Measurements from ENCODE around the gene IRS1.

Gene IRS1

GRCh38 chr2:226799976-226800940, 638 bp upstream of the IRS1 start:
- peak overlapping the region; percentile 80 for H3K27ac Mint-ChIP-seq
- peak overlapping the region; percentile 67 for H3K4me3 Mint-ChIP-seq
- H3K4me1 Mint-ChIP-seq (ENCODE audit: low read depth), result peaks cover 26% of the 10 kb centered on the region
- H3K36me3 Mint-ChIP-seq (ENCODE audit: low read depth), result peaks cover 16% of the 10 kb centered on the region
- no peaks in the 10 kb centered on the region for H3K9me3 Mint-ChIP-seq
- peaks cover 14% of the 10 kb centered on the region for H3K27me3 Mint-ChIP-seq
- DNase-seq, result no peak

GRCh38 chr2:226798422-226799210, 1.0 kb downstream of the IRS1 start:
- H3K36me3 Mint-ChIP-seq (ENCODE audit: low read depth), result peaks cover 16% of the 10 kb centered on the region
- H3K9me3 Mint-ChIP-seq, result no peaks in the 10 kb centered on the region
- DNase-seq, result peak; percentile 75
- H3K4me3 Mint-ChIP-seq, result peak overlapping the region; percentile 82
- peaks cover 5% of the 10 kb centered on the region for H3K27me3 Mint-ChIP-seq
- H3K27ac Mint-ChIP-seq, result peak overlapping the region; percentile 52
- H3K4me1 Mint-ChIP-seq (ENCODE audit: low read depth), result peaks cover 38% of the 10 kb centered on the region

- H3K9me3 Mint-ChIP-seq, result no peaks in the 10 kb centered on the region
- peaks cover under 1% of the 10 kb centered on the region for H3K27me3 Mint-ChIP-seq
- no peak for DNase-seq
- H3K4me3 Mint-ChIP-seq, result peak overlapping the region; percentile 82
- H3K4me1 Mint-ChIP-seq (ENCODE audit: low read depth), result peaks cover 44% of the 10 kb centered on the region
- no peak overlapping the region for H3K27ac Mint-ChIP-seq
- H3K36me3 Mint-ChIP-seq (ENCODE audit: low read depth), result peaks cover 16% of the 10 kb centered on the region
These were observed 1.6 kb downstream of the IRS1 start for GRCh38 chr2:226797989-226798421.

- Mint-ChIP-seq H3K36me3 (ENCODE audit: low read depth) (peaks cover 16% of the 10 kb centered on the region), H3K27me3 (no peaks in the 10 kb centered on the region), H3K9me3 (no peaks in the 10 kb centered on the region), H3K27ac (no peak overlapping the region), H3K4me3 (no peak overlapping the region), H3K4me1 (ENCODE audit: low read depth) (peaks cover 48% of the 10 kb centered on the region)
- DNase-seq, result no peak
These were observed 2.2 kb downstream of the IRS1 start for GRCh38 chr2:226797289-226797988.

GRCh38 chr2:226796840-226797288, 2.8 kb downstream of the IRS1 start:
- no peaks in the 10 kb centered on the region for H3K9me3 Mint-ChIP-seq
- no peaks in the 10 kb centered on the region for H3K27me3 Mint-ChIP-seq
- H3K36me3 Mint-ChIP-seq (ENCODE audit: low read depth), result peaks cover 16% of the 10 kb centered on the region
- peaks cover 52% of the 10 kb centered on the region for H3K4me1 Mint-ChIP-seq (ENCODE audit: low read depth)
- H3K4me3 Mint-ChIP-seq, result no peak overlapping the region
- no peak overlapping the region for H3K27ac Mint-ChIP-seq
- DNase-seq, result peak; percentile 29

- no peaks in the 10 kb centered on the region for H3K27me3 Mint-ChIP-seq
- no peak for DNase-seq
- peaks cover 49% of the 10 kb centered on the region for H3K4me1 Mint-ChIP-seq (ENCODE audit: low read depth)
These were observed 3.4 kb downstream of the IRS1 start for GRCh38 chr2:226796012-226796839.

GRCh38 chr2:226795281-226796011, 4.2 kb downstream of the IRS1 start:
- DNase-seq, result peak; percentile 30
- Mint-ChIP-seq H3K27ac (no peak overlapping the region), H3K4me3 (no peak overlapping the region), H3K27me3 (no peaks in the 10 kb centered on the region), H3K9me3 (no peaks in the 10 kb centered on the region), H3K36me3 (ENCODE audit: low read depth) (peaks cover 19% of the 10 kb centered on the region), H3K4me1 (ENCODE audit: low read depth) (peaks cover 49% of the 10 kb centered on the region)

More at GRCh38 chr2:226796012-226796839, 3.4 kb downstream of the IRS1 start:
- H3K4me3 Mint-ChIP-seq, result no peak overlapping the region
- peaks cover 16% of the 10 kb centered on the region for H3K36me3 Mint-ChIP-seq (ENCODE audit: low read depth)
- no peak overlapping the region for H3K27ac Mint-ChIP-seq
- H3K9me3 Mint-ChIP-seq, result no peaks in the 10 kb centered on the region

- H3K27ac Mint-ChIP-seq, result no peak overlapping the region
- no peak overlapping the region for H3K4me3 Mint-ChIP-seq
- DNase-seq, result no peak
- H3K36me3 Mint-ChIP-seq (ENCODE audit: low read depth), result peaks cover 19% of the 10 kb centered on the region
- H3K27me3 Mint-ChIP-seq, result no peaks in the 10 kb centered on the region
- H3K9me3 Mint-ChIP-seq, result no peaks in the 10 kb centered on the region
- H3K4me1 Mint-ChIP-seq (ENCODE audit: low read depth), result peaks cover 51% of the 10 kb centered on the region
These were observed 4.9 kb downstream of the IRS1 start for GRCh38 chr2:226794751-226795171.

- no peaks in the 10 kb centered on the region for H3K9me3 Mint-ChIP-seq
- H3K27ac Mint-ChIP-seq, result no peak overlapping the region
- peaks cover 19% of the 10 kb centered on the region for H3K36me3 Mint-ChIP-seq (ENCODE audit: low read depth)
- H3K27me3 Mint-ChIP-seq, result no peaks in the 10 kb centered on the region
- peak overlapping the region; percentile 25 for H3K4me3 Mint-ChIP-seq
- peaks cover 54% of the 10 kb centered on the region for H3K4me1 Mint-ChIP-seq (ENCODE audit: low read depth)
- no peak for DNase-seq
These were observed 5.4 kb downstream of the IRS1 start for GRCh38 chr2:226794196-226794661.

GRCh38 chr2:226793646-226794045, 6.0 kb downstream of the IRS1 start:
- Mint-ChIP-seq H3K27me3 (no peaks in the 10 kb centered on the region), H3K27ac (no peak overlapping the region), H3K36me3 (ENCODE audit: low read depth) (peaks cover 19% of the 10 kb centered on the region), H3K4me1 (ENCODE audit: low read depth) (peaks cover 58% of the 10 kb centered on the region), H3K9me3 (no peaks in the 10 kb centered on the region), H3K4me3 (no peak overlapping the region)
- no peak for DNase-seq

- H3K9me3 Mint-ChIP-seq, result no peaks in the 10 kb centered on the region
- peak overlapping the region; percentile 80 for H3K4me3 Mint-ChIP-seq
- peaks cover 13% of the 10 kb centered on the region for H3K36me3 Mint-ChIP-seq (ENCODE audit: low read depth)
- peak overlapping the region; percentile 93 for H3K27ac Mint-ChIP-seq
- no peaks in the 10 kb centered on the region for H3K27me3 Mint-ChIP-seq
- H3K4me1 Mint-ChIP-seq (ENCODE audit: low read depth), result peaks cover 55% of the 10 kb centered on the region
- no peak for DNase-seq
These were observed 7.3 kb downstream of the IRS1 start for GRCh38 chr2:226792155-226792881.

GRCh38 chr2:226791487-226792081, 8.0 kb downstream of the IRS1 start:
- peaks cover 7% of the 10 kb centered on the region for H3K36me3 Mint-ChIP-seq (ENCODE audit: low read depth)

More at GRCh38 chr2:226791487-226792081, 8.0 kb downstream of the IRS1 start:
- peak; percentile 94 for DNase-seq
- peaks cover 55% of the 10 kb centered on the region for H3K4me1 Mint-ChIP-seq (ENCODE audit: low read depth)
- H3K4me3 Mint-ChIP-seq, result peak overlapping the region; percentile 80
- H3K27me3 Mint-ChIP-seq, result no peaks in the 10 kb centered on the region
- H3K27ac Mint-ChIP-seq, result peak overlapping the region; percentile 96
- H3K9me3 Mint-ChIP-seq, result no peaks in the 10 kb centered on the region
